Heart right ventricle (tissue), 16 donors: ENCODE measurements around the gene P2RX3. TPM values are rescaled to one million over a fixed set of nuclear protein-coding genes. Genes with fewer than 3 reads are reported as not detected.

ENCODE experiments used
- ATAC-seq, 8 donors: fragments of 200-7000 bp; cut with Tn5 transposase; one replicate each; pipeline ENCODE4 v1.9.1; 2020; ENCODE audit warnings: mild to moderate bottlenecking in 8 of 8, moderate library complexity in 8 of 8, moderate number of reproducible peaks in 1 of 8
- DNase-seq, 2 donors: peaks; one replicate each; pipeline ENCODE4 v3.0.0-alpha.2; 2020
- H3K27ac ChIP-seq, 10 donors: fragments of 200-600 bp; sonication (generic) in 2 of 10; one replicate each; pipeline versions ENCODE4 v1.5.0 to v1.8.0; 2020 to 2022; ENCODE audit warnings: mild to moderate bottlenecking in 3 of 10
- H3K27me3 ChIP-seq, 7 donors: fragments of 200-600 bp; one replicate each; pipeline ENCODE4 v1.8.0; 2021 to 2022; ENCODE audit warnings: mild to moderate bottlenecking in 2 of 7
- H3K36me3 ChIP-seq, 9 donors: fragments of 200-600 bp; sonication (generic) in 1 of 9; one replicate each; pipeline versions ENCODE4 v1.5.0 to v1.8.0; 2020 to 2022; ENCODE audit warnings: mild to moderate bottlenecking in 2 of 9
- H3K4me1 ChIP-seq, 9 donors: fragments of 200-600 bp; sonication (generic) in 1 of 9; one replicate each; pipeline versions ENCODE4 v1.5.0 to v1.8.0; 2020 to 2022; ENCODE audit warnings: mild to moderate bottlenecking in 4 of 9
- H3K4me3 ChIP-seq, 10 donors: fragments of 200-600 bp; sonication (generic) in 2 of 10; one replicate each; pipeline versions ENCODE4 v1.5.0 to v1.8.0; 2020 to 2022; ENCODE audit warnings: mild to moderate bottlenecking in 7 of 10, moderate library complexity in 2 of 10
- H3K9me3 ChIP-seq, 11 donors: fragments of 200-600 bp in 10 of 11; sonication (generic) in 2 of 11; one replicate each; pipeline versions ENCODE4 v1.5.0 to v1.8.0; 2013 to 2022; ENCODE audit warnings: mild to moderate bottlenecking in 2 of 11, control low read depth in 1 of 11, moderate library complexity in 1 of 11
- CTCF ChIP-seq, 9 donors: fragments of 200-600 bp; sonication (generic) in 2 of 9; IDR thresholded peaks; one replicate each; pipeline versions ENCODE4 v1.5.0 to v1.8.0; 2021 to 2022; ENCODE audit warnings: antibody characterized with exemption in 9 of 9, mild to moderate bottlenecking in 5 of 9, moderate library complexity in 1 of 9
- WGBS, 2 donors: extraction: QIAGEN DNeasy Blood & Tissue Kit; methylation state at CpG; one replicate each; pipeline ENCODE4 v1.1.7; 2013; ENCODE audit warnings: inconsistent platforms in 1 of 2; 5-methylcytosine and 5-hydroxymethylcytosine counted together
- intact Hi-C, 10 donors: fragments of 100-400 bp; cut with DNase I; formaldehyde crosslinking; loops; one replicate each; pipeline versions ENCODE4 v1.11.1 to v1.14.2; 2022
- polyA plus RNA-seq, 2 donors: library from polyadenylated mRNA; stranded (reverse); fragments of 200-250 nt; gene quantifications; one replicate each; pipeline ENCODE4 v1.2.3, GENCODE V29; 2013
- total RNA-seq, 10 donors: library from RNA; stranded (reverse); fragmentation: NEBNext Ultra II Directional in 3 of 10; extraction: Animal tissue kit (Norgen Biotek cat#: 25700) in 3 of 10; gene quantifications; one replicate each; pipeline versions ENCODE4 v1.2.1 to v1.2.4, GENCODE V29; 2021 to 2023
- donor health status: Arrhythmogenic right ventricular cardiomyopathy.
- donor health status: ischemic (EF 13 %, LVEDD 7.1; RV severe dilation, severe dysfunction).
- donor health status: healthy with polysubstance abuse.
- donor health status: DM: no; HTN: yes; CAD: no.
- donor health status: DM: no; HTN: no; CAD: no.
- donor health status: ischemic (EF 25% LVEDD 6.9; RV normal size, moderate dysfunction).
- donor health status: ischemic (EF 25% LVEDD 5.7; RV mildly dilated, moderate dysfunction).
- donor health status: healthy.
- donor health status: DM: yes; HTN: yes; CAD: no.
- donor health status: Ischemic cardiomyopathy.
- donor health status: ischemic (EF 35%, LVEDD 5.7; RV mildly dilated, moderate dysfunction).
- donor health status: nonischemic (EF 11% LVEDD 7.7; RV severe dilation, severe dysfunction).
- donor health status: DM: yes; HTN: yes; CAD: no.
- donor health status: PGD.
- donor health status: ischemic (EF 29% LVEDD 5.4; RV normal size, mild dysfunction).
- donor health status: nonischemic (EF 23%, LVEDD 6.1; RV moderate dilation, normal function).

P2RX3 gene
- total and polyA plus RNA-seq, 12 donors, result 0.32 to 5.1 (median 1.4) TPM

GRCh38 chr11:57310630-57311086 is 27.5 kb upstream of the P2RX3 start:
- Histone ChIP-seq H3K4me3 (peak overlapping the region; percentile 41 to 68 (median 56)), H3K4me1 (peaks cover 17 to 99% (median 78%) of the 10 kb centered on the region in 9 donors), H3K9me3 (no peaks in the 10 kb centered on the region), H3K36me3 (peaks cover 0 to 76% (median 15%) of the 10 kb centered on the region in 9 donors), H3K27me3 (no peaks in the 10 kb centered on the region), H3K27ac (peak overlapping the region; percentile 69 to 91 (median 82))
- TF ChIP-seq CTCF (IDR thresholded peaks at IDR 0.05), result no peak
- WGBS, 2 donors, result 41 to 55% methylated on average over 6 of the region's 6 CpGs
- intact Hi-C loops, result loop anchor here in 1 of 10 donors (1.0 kb wide), 1 partner anchor 34 kb away; no protein-coding TSS in a partner anchor
- DNase-seq (no peak), ATAC-seq (peak in 1 of 8 donors; percentile 0)

GRCh38 chr11:57311109-57311936 is 26.8 kb upstream of the P2RX3 start:
- Histone ChIP-seq H3K4me1 (peaks cover 21 to 99% (median 78%) of the 10 kb centered on the region in 9 donors), H3K27ac (peak overlapping the region; percentile 69 to 91 (median 82)), H3K27me3 (no peaks in the 10 kb centered on the region), H3K9me3 (no peaks in the 10 kb centered on the region), H3K36me3 (peaks cover 0 to 76% (median 15%) of the 10 kb centered on the region in 9 donors), H3K4me3 (peak overlapping the region; percentile 41 to 68 (median 56))
- ATAC-seq (peak; percentile 89 to 97 (median 94)), DNase-seq (peak; percentile 90)
- 1 to 2% methylated on average over 30 to 31 of the region's 31 CpGs for WGBS, 2 donors
- intact Hi-C loops, result loop anchor here in 1 of 10 donors (1.0 kb wide), 1 partner anchor 35 kb away; no protein-coding TSS in a partner anchor
- no peak for TF ChIP-seq CTCF (IDR thresholded peaks at IDR 0.05)

GRCh38 chr11:57312511-57313021 is 25.6 kb upstream of the P2RX3 start:
- 89 to 93% methylated on average over 10 of the region's 10 CpGs for WGBS, 2 donors
- ATAC-seq, result no peak

More at GRCh38 chr11:57312511-57313021, 25.6 kb upstream of the P2RX3 start:
- Histone ChIP-seq H3K4me1 (peaks cover 29 to 99% (median 85%) of the 10 kb centered on the region in 9 donors), H3K36me3 (peaks cover 0 to 86% (median 21%) of the 10 kb centered on the region in 9 donors), H3K4me3 (no peak overlapping the region), H3K27me3 (no peaks in the 10 kb centered on the region), H3K27ac (peak overlapping the region in 8 of 10 donors; percentile 25 to 91 (median 81)), H3K9me3 (no peaks in the 10 kb centered on the region)
- TF ChIP-seq CTCF (IDR thresholded peaks at IDR 0.05), result no peak
- DNase-seq, result no peak
- intact Hi-C loops, result no loop called here
